GM18858 (cell line): ENCODE results near the gene DUSP3.
"Not testable (repeated sequence)": the region's sequence is repeated elsewhere in the genome, so short reads cannot be mapped to it uniquely, and the experiment has no call there.

Experiments used
- ATAC-seq: cut with Tn5 transposase; IDR thresholded peaks from one replicate; pipeline ENCODE4 v1.9.1; 2021; ENCODE audit not compliant: unreplicated experiment

DUSP3 gene

DNA sequence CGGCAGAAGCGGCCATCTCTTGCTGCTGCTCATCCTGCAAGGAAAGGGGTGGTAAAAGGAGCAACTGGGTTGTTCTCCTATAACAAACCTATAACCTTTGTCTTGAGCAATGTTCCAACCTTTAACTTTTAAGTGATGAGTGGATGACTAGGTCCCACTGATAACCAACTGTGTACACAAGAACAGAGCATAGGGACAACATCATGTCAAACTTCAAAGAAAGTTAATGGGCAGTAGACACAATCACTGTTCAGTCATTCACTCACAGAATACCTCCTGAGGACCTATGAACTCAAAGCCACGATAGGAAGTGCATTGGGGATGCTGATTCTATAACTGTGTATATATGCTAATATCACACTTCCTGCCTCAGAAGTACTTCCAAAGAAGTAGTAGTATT lies 23.1 kb upstream of the DUSP3 start:
- ATAC-seq = no peak

GRCh38 chr17:43800736-43801135 lies 22.0 kb upstream of the DUSP3 start:
- no peak for ATAC-seq

GRCh38 chr17:43799047-43799446 lies 20.3 kb upstream of the DUSP3 start:
- no peak for ATAC-seq

- not testable (repeated sequence) for ATAC-seq
These were observed 19.2 kb upstream of the DUSP3 start for GRCh38 chr17:43798024-43798423.

DNA sequence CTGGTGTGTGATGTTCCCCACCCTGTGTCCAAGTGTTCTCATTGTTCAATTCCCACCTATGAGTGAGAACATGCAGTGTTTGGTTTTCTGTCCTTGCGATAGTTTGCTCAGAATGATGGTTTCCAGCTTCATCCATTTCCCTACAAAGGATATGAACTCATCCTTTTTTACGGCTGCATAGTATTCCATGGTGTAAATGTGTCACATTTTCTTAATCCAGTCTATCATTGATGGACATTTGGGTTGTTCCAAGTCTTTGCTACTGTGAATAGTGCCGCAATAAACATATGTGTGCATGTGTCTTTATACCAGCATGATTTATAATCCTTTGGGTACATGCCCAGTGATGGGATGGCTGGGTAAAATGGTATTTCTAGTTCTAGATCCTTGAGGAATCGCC lies 13.9 kb upstream of the DUSP3 start:
- not testable (repeated sequence) for ATAC-seq

DNA sequence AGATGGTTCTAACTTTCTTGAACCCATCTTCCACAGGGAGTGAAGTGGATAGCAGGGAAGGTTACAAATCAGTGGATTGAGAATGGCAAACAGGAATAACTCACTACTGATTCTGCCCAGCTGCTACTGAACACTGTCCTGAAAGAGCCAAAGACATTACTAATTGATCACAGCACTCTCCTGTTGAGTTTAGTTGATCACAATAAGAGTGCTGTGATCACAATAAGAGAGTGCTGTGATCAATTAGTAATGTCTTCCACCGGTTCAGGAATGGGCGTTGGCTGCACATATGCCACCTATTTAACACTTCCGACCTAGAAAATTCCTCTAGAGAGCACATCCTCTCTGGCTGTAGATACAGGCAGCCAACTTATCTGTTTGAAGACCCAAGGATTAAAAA lies 12.8 kb upstream of the DUSP3 start:
- no peak for ATAC-seq

DNA sequence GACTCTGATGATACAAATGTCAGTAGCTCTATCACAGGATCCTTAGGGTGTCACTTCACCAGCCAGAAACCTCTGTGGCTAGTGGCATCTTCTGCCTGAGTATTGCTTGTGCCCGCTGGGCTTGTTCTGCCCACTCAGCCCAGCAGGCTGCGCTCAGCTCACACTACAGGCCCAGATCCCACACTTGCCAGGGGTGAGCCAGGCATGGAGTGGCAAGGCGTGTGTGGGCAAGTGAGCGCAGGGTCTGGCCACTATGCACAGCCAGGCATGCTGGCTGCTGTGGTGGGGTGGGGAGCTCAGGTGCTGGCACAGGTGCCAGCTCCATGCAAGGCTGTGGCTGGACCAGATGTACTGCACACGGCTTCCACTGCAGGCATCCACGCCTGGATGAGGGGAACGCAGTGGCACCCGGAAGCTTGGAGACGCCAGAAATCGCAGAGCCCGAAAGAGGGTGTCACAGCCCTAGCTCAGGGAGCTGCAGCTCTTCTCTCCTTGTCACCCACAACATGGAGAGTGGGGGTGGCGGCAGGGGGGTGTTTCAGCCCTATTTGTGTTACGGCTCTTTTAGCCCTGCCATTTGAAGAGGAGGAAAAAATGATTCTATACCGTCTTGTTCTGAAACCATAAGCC lies 11.6 kb upstream of the DUSP3 start:
- ATAC-seq = no peak

GRCh38 chr17:43789482-43789881 lies 10.7 kb upstream of the DUSP3 start:
- ATAC-seq = no peak

DNA sequence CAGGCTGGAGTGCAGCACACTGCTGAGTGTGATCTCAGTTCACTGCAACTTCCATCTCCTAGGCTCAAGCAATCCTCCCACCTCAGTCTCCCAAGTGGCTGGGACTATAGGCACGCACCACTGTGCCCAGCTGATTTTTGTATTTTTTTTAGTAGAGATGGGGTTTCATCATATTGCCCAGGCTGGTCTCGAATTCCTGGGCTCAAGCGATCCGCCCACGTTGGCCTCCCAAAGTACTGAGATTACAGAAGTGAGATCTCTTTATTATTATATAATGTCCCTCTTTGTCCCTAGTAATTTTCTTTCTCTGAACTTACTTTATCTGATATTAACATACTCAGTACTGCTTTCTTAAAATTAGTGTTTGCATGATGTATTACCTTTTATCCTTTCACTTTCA lies 9.8 kb upstream of the DUSP3 start:
- no peak for ATAC-seq

DNA sequence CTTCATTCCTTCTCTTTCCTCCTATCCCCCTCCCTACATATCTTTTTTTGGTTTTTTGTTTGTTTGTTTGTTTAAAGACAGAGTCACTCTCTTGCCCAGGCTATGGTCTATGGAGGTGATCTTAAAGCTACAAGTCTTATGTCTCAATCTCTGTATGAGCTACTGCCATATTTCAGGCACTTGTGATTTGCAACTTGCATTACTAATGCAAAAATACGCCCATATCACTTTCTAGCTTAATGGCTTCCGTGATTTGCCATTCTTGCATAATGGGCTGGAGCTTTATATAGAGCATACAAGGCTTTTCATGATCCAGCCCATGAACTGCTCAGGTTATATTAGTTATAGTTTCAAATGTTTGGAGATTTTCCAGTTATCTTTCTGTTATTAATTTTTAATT lies 9.0 kb upstream of the DUSP3 start:
- no peak for ATAC-seq

DNA sequence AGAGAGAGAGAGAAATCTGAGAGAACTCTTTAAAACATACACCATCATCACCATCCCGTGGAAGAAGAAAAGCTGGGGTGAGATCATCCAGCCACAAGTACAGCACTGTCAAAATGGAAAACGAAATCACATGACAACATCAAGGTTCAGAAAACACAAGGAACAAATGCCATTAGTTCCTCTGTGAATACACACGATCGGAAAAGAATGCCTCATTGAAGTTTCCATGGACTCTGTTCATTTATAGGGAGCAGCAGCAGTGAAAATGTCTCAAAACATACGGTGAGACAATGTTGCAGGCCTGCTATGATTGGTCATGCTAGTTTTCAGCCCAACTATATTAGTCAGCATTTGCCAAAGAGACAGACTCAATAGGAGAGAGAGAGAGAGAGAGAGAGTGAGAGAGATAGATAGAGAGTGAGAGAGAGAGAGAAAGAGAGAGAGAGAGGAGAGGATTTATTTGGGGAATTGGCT lies 5.9 kb upstream of the DUSP3 start:
- no peak for ATAC-seq

DNA sequence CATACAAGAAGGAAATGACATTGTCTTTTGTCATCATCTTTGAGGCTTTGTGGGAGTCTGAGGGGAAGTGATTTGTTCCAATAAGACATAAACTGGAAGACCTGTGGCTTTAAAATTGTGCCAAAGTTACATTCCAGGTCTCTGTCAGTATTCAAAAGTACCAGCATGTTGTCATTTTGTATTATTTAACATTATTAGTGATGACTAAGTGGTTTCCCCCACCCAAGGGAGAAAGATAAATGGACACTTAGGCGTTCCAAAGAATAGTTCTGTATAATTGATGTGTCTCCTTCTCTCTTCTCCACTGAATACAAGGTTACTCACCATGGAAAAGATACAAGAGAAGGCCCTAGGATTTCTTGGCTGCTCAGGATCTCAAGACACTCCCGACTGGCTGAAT lies 5.3 kb upstream of the DUSP3 start:
- ATAC-seq = no peak

- no peak for ATAC-seq
These were observed 4.3 kb upstream of the DUSP3 start for GRCh38 chr17:43782913-43783680.

- no peak for ATAC-seq
These were observed 1.4 kb upstream of the DUSP3 start, which contains the start of gene CFAP97D1 for GRCh38 chr17:43780135-43780534. Gene CFAP97D1, plus strand, starts transcription at chr17:43780435. Its CDS starts 28 bp downstream, at chr17:43780463.

- no peak for ATAC-seq
These were observed 658 bp upstream of the DUSP3 start for GRCh38 chr17:43779145-43780125.

GRCh38 chr17:43774304-43775250 lies 4.2 kb downstream of the DUSP3 start:
- no peak for ATAC-seq

DNA sequence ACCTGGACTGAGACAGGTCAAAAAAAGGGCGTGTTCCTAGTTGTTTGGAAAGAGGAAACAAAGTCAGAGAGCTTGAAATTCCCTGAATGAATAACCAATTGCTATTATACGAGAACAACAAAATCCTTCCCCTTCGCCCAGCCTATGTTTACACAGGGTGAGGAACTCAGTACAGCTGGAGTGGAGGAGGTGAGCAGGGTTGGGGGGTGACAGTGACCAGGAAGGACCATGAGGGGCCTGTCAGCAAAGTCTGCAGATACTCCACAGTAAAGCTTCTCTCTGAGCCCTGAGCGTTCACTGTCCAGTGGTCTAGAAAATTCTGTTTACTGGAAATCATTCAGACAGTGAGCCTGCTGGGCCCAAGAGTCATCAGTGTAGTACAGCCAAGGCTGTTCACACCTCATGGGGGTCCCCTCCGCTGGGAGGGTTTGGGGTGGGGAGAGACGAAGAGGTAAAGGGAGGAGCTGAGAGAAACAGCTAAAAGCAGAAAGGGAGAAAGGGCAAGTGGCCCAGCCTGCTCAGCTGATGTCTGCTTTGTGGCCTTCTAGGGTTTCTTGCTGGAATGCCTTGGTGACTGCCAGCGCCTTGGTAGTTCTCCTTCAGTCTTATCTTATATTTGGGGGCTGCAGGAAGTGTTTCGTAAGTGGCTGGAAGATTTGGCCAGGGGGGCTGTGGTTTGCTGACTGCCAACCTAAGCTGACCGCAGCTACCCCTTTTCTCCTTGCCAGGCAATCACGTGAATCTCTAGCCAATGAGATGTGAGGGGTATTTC lies 5.7 kb downstream of the DUSP3 start:
- ATAC-seq = no peak

- ATAC-seq = no peak
These were observed 7.3 kb downstream of the DUSP3 start for GRCh38 chr17:43771463-43771862.

GRCh38 chr17:43770957-43771356 lies 7.8 kb downstream of the DUSP3 start:
- no peak for ATAC-seq
